Keratinocyte (primary cell): ENCODE data around the gene PYDC1. TPM values are rescaled to one million over a fixed set of nuclear protein-coding genes. Genes with fewer than 3 reads are reported as not detected.

Experiments used
- DNase-seq: peaks from one replicate; pipeline ENCODE4 v3.0.0-alpha.2; 2011; ENCODE audit warnings: low read depth, missing footprints, low spot score
- FAIRE-seq: peaks from 2 replicates; lab custom pipeline; 2011; peaks lifted over from hg19 to GRCh38; lab: Jason Lieb, UNC
- H2AFZ ChIP-seq: 2 replicates; pipeline ENCODE4 v1.6.0; 2012; ENCODE audit warnings: low read length, control low read depth, inconsistent platforms; ENCODE audit not compliant: control insufficient read depth
- H3K27ac ChIP-seq: 2 replicates; pipeline ENCODE4 v1.5.1; 2011; ENCODE audit warnings: low read length; ENCODE audit not compliant: control insufficient read depth, insufficient read depth
- H3K27me3 ChIP-seq: 3 replicates; pipeline ENCODE4 v1.6.0; 2011; ENCODE audit warnings: low read length; ENCODE audit not compliant: control insufficient read depth, insufficient read depth; ENCODE audit errors: extremely low read depth
- H3K36me3 ChIP-seq, 2 experiments: 2 replicates in 1 of 2; 3 replicates in 1 of 2; pipeline ENCODE4 v1.5.1; 2011; ENCODE audit warnings: low read length in 2 of 2, mild to moderate bottlenecking in 1 of 2; ENCODE audit not compliant: control insufficient read depth in 2 of 2, insufficient read depth in 2 of 2; ENCODE audit errors: extremely low read depth in 1 of 2
- H3K4me1 ChIP-seq: 3 replicates; pipeline ENCODE4 v1.5.1; 2011; ENCODE audit warnings: low read length; ENCODE audit not compliant: control insufficient read depth, insufficient read depth; ENCODE audit errors: extremely low read depth
- H3K4me2 ChIP-seq: 3 replicates; pipeline ENCODE4 v1.6.0; 2011; ENCODE audit warnings: low read depth, low read length; ENCODE audit not compliant: control insufficient read depth, insufficient read depth; ENCODE audit errors: extremely low read depth
- H3K4me3 ChIP-seq, 3 experiments: fragments of 200-600 bp in 1 of 3; sonication (generic) in 1 of 3; 2 replicates in 2 of 3; 3 replicates in 1 of 3; pipeline ENCODE4 v1.5.1; 2011 to 2016; ENCODE audit warnings: low read length in 3 of 3, mild to moderate bottlenecking in 3 of 3, control low read depth in 2 of 3, inconsistent platforms in 1 of 3, low read depth in 1 of 3, mixed read lengths in 1 of 3, mixed run types in 1 of 3, moderate library complexity in 1 of 3; ENCODE audit not compliant: control insufficient read depth in 2 of 3, insufficient read depth in 2 of 3; ENCODE audit errors: extremely low read depth in 1 of 3
- H3K79me2 ChIP-seq: 2 replicates; pipeline ENCODE4 v1.6.0; 2012; ENCODE audit warnings: low read length; ENCODE audit not compliant: control insufficient read depth, insufficient read depth
- H3K9ac ChIP-seq: 3 replicates; pipeline ENCODE4 v1.6.0; 2011; ENCODE audit warnings: low read length; ENCODE audit not compliant: control insufficient read depth, insufficient read depth; ENCODE audit errors: extremely low read depth
- H3K9me1 ChIP-seq: 3 replicates; pipeline ENCODE4 v1.6.0; 2011; ENCODE audit warnings: low read length; ENCODE audit not compliant: control insufficient read depth, insufficient read depth; ENCODE audit errors: extremely low read depth
- H3K9me3 ChIP-seq: 2 replicates; pipeline ENCODE4 v1.5.1; 2012; ENCODE audit warnings: low read depth, low read length; ENCODE audit not compliant: control insufficient read depth
- H4K20me1 ChIP-seq: 3 replicates; pipeline ENCODE4 v1.6.0; 2011; ENCODE audit warnings: low read length; ENCODE audit not compliant: control insufficient read depth, insufficient read depth; ENCODE audit errors: extremely low read depth
- EZH2 ChIP-seq: IDR thresholded peaks from one replicate; pipeline ENCODE4 v1.6.1; 2012; ENCODE audit warnings: inconsistent platforms, mild to moderate bottlenecking, low read length, moderate library complexity
- dilution Hi-C: fragments of 300-500 bp; cut with MboI; formaldehyde crosslinking; loops from one replicate; pipeline ENCODE4 v1.7.0; 2020; ENCODE audit warnings: low sequenced_read_pairs; ENCODE audit not compliant: extremely low pct_ligation_motif_present
- polyA plus RNA-seq, 5 experiments: library from polyadenylated mRNA; depleted of rRNA in 3 of 5; stranded (reverse) in 3 of 5; stranded (forward) in 1 of 5; unstranded in 1 of 5; fragments of >200 nt; gene quantifications; 1 replicate in 1 of 5; 2 replicates in 3 of 5; 3 replicates in 1 of 5; pipeline versions ENCODE4 v1.2.1 to v1.2.3, GENCODE V29; 2011 to 2012; ENCODE audit warnings: missing spikeins in 2 of 5, low read depth in 1 of 5, low replicate concordance in 1 of 5
- TF ChIP-seq, protein P1 (sequence below), 3 experiments: IDR thresholded peaks in 1 of 3; conservative IDR thresholded peaks in 1 of 3; optimal IDR thresholded peaks in 1 of 3; 2 replicates in 2 of 3; 3 replicates in 1 of 3; pipeline versions ENCODE3 to v1.5.1; 2011; ENCODE audit warnings: low read length in 3 of 3, mild to moderate bottlenecking in 3 of 3, moderate library complexity in 2 of 3, control low read depth in 1 of 3, inconsistent platforms in 1 of 3; ENCODE audit not compliant: insufficient read depth in 2 of 3; ENCODE audit errors: extremely low read depth in 1 of 3

The PYDC1 gene
- polyA plus RNA-seq, 1 donor (not counting 4 experiments of a cell fraction or from before 2014, with no cell fraction given): not detected

DNA sequence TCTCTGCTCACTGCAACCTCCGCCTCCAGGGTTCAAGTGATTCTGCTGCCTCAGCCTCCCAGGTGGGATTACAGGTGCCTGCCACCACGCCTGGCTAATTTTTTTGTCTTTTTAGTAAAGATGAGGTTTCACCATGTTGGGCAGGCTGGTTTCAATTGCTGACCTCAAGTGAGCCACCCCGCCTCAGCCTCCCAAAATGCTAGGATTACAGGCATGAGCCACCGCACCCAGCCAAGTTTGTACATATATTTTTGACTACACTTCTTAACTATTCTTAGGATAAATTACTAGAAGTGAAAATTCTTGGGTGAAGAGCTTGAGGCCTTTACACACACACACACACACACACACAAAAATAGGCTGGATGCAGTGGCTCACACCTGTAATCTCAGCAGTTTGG lies 41.4 kb upstream of the PYDC1 start:
- Histone ChIP-seq H2AFZ (no peak overlapping the region), H4K20me1 (no peaks in the 10 kb centered on the region), H3K27me3 (no peaks in the 10 kb centered on the region), H3K27ac (no peak overlapping the region), H3K9me3 (no peaks in the 10 kb centered on the region), H3K9ac (no peak overlapping the region), H3K9me1 (no peaks in the 10 kb centered on the region), H3K4me1 (peaks cover 8% of the 10 kb centered on the region), H3K4me3 (no peak overlapping the region), H3K79me2 (no peaks in the 10 kb centered on the region), H3K36me3 (no peaks in the 10 kb centered on the region), H3K4me2 (no peak overlapping the region)
- TF ChIP-seq EZH2: no peak
- TF ChIP-seq, protein P1, sequence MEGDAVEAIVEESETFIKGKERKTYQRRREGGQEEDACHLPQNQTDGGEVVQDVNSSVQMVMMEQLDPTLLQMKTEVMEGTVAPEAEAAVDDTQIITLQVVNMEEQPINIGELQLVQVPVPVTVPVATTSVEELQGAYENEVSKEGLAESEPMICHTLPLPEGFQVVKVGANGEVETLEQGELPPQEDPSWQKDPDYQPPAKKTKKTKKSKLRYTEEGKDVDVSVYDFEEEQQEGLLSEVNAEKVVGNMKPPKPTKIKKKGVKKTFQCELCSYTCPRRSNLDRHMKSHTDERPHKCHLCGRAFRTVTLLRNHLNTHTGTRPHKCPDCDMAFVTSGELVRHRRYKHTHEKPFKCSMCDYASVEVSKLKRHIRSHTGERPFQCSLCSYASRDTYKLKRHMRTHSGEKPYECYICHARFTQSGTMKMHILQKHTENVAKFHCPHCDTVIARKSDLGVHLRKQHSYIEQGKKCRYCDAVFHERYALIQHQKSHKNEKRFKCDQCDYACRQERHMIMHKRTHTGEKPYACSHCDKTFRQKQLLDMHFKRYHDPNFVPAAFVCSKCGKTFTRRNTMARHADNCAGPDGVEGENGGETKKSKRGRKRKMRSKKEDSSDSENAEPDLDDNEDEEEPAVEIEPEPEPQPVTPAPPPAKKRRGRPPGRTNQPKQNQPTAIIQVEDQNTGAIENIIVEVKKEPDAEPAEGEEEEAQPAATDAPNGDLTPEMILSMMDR (optimal IDR thresholded peaks at IDR 0.05 in 1 of 3, IDR thresholded peaks at IDR 0.05 in 1 of 3, conservative IDR thresholded peaks at IDR 0.05 in 1 of 3; ENCODE audit: extremely low read depth in 1 of 3, insufficient read depth in 2 of 3, low read length in 3 of 3): no peak
- dilution Hi-C loops: no loop called here
- DNase-seq: no peak
- FAIRE-seq: no peak

- no peaks in the 10 kb centered on the region for H3K79me2 ChIP-seq
- TF ChIP-seq EZH2: no peak
- TF ChIP-seq, protein P1 (optimal IDR thresholded peaks at IDR 0.05 in 1 of 3, IDR thresholded peaks at IDR 0.05 in 1 of 3, conservative IDR thresholded peaks at IDR 0.05 in 1 of 3; ENCODE audit: extremely low read depth in 1 of 3, insufficient read depth in 2 of 3, low read length in 3 of 3): no peak
- no peak overlapping the region for H3K9ac ChIP-seq
- FAIRE-seq (no peak), DNase-seq (no peak)
- peaks cover 8% of the 10 kb centered on the region for H3K4me1 ChIP-seq
- no peaks in the 10 kb centered on the region for H3K9me1 ChIP-seq
- H4K20me1 ChIP-seq: no peaks in the 10 kb centered on the region
- no peak overlapping the region for H3K27ac ChIP-seq
- no peaks in the 10 kb centered on the region for H3K9me3 ChIP-seq
- no peak overlapping the region for H3K4me2 ChIP-seq
- H3K4me3 ChIP-seq: no peak overlapping the region
- H2AFZ ChIP-seq: no peak overlapping the region
- dilution Hi-C loops: no loop called here
- H3K36me3 ChIP-seq: no peaks in the 10 kb centered on the region
- H3K27me3 ChIP-seq: no peaks in the 10 kb centered on the region
These were observed 39.5 kb upstream of the PYDC1 start for GRCh38 chr16:31256466-31256865.
